Measurements from ENCODE around the gene SNCB. TPM values are rescaled to one million over a fixed set of nuclear protein-coding genes. Genes with fewer than 3 reads are reported as not detected.
A peak's percentile ranks its signal among the peaks of the same experiment; 100 is the strongest.

SNCB gene
- total and polyA plus RNA-seq, 2 of the 13 experiments (the other 11 are each of a cell fraction or from before 2014, with no cell fraction given), result not detected

DNA sequence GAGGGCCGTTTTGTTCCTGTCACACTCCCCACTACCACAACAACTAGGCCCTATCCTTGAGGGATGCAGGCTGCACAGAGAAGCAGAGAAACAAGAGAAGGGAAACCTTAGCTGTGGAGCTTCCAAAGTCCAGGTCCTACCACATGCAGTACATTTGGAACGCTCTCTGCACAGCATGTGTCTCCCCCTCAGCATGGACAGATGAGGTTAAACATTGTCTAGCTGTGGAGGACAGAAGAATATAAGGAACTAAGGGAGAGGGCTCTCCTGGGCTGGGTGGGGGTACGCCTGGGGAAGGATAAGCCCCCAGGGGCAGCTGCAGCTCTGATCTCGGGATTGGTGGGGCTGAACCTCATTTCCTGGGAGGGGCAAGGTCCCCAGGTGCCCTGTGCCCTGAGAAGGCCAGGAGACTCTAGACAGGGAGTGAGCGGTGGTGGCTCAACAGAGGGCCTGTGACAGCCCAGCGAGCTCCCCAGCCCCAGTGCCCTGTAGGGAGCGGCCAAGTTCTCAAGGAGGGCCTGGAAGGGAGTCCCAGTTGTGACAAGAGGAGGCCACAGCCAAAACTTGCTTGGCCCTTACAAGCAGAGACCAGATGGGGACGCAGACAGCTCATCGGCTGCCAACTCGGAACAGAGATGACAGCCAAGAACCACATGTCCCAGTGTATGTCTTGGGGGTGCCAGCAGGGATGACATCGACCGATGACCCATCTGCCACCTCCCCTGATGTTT lies 47.0 kb upstream of the SNCB start (continued):
- TF ChIP-seq, protein P1, sequence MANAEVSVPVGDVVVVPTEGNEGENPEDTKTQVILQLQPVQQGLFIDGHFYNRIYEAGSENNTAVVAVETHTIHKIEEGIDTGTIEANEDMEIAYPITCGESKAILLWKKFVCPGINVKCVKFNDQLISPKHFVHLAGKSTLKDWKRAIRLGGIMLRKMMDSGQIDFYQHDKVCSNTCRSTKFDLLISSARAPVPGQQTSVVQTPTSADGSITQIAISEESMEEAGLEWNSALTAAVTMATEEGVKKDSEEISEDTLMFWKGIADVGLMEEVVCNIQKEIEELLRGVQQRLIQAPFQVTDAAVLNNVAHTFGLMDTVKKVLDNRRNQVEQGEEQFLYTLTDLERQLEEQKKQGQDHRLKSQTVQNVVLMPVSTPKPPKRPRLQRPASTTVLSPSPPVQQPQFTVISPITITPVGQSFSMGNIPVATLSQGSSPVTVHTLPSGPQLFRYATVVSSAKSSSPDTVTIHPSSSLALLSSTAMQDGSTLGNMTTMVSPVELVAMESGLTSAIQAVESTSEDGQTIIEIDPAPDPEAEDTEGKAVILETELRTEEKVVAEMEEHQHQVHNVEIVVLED (CRISPR knock-in tag; IDR thresholded peaks at IDR 0.05; ENCODE audit: borderline replicate concordance), result no peak
- TF ChIP-seq ZSCAN25 (CRISPR knock-in tag; IDR thresholded peaks at IDR 0.05), result no peak
- no peak for TF ChIP-seq ONECUT2 (CRISPR knock-in tag; IDR thresholded peaks at IDR 0.05)
- peak; percentile 61 for TF ChIP-seq SAP130 (CRISPR knock-in tag; IDR thresholded peaks at IDR 0.05; ENCODE audit: low read depth)
- no peak for TF ChIP-seq ZMYM2 (CRISPR knock-in tag; IDR thresholded peaks at IDR 0.05)
- TF ChIP-seq, protein P2, sequence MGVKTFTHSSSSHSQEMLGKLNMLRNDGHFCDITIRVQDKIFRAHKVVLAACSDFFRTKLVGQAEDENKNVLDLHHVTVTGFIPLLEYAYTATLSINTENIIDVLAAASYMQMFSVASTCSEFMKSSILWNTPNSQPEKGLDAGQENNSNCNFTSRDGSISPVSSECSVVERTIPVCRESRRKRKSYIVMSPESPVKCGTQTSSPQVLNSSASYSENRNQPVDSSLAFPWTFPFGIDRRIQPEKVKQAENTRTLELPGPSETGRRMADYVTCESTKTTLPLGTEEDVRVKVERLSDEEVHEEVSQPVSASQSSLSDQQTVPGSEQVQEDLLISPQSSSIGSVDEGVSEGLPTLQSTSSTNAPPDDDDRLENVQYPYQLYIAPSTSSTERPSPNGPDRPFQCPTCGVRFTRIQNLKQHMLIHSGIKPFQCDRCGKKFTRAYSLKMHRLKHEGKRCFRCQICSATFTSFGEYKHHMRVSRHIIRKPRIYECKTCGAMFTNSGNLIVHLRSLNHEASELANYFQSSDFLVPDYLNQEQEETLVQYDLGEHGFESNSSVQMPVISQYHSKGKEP (CRISPR knock-in tag; IDR thresholded peaks at IDR 0.05), result no peak
- no peak for TF ChIP-seq KAT2B (IDR thresholded peaks at IDR 0.05; ENCODE audit: borderline replicate concordance, low read depth, low read length)
- TF ChIP-seq, protein P3, sequence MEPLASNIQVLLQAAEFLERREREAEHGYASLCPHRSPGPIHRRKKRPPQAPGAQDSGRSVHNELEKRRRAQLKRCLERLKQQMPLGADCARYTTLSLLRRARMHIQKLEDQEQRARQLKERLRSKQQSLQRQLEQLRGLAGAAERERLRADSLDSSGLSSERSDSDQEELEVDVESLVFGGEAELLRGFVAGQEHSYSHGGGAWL (CRISPR knock-in tag; IDR thresholded peaks at IDR 0.05), result no peak
- TF ChIP-seq ZNF235 (CRISPR knock-in tag; IDR thresholded peaks at IDR 0.05; ENCODE audit: borderline replicate concordance), result 0 out of 2 replicates have a peak, but pooled peaks have one; percentile 35
- TF ChIP-seq, protein P4, sequence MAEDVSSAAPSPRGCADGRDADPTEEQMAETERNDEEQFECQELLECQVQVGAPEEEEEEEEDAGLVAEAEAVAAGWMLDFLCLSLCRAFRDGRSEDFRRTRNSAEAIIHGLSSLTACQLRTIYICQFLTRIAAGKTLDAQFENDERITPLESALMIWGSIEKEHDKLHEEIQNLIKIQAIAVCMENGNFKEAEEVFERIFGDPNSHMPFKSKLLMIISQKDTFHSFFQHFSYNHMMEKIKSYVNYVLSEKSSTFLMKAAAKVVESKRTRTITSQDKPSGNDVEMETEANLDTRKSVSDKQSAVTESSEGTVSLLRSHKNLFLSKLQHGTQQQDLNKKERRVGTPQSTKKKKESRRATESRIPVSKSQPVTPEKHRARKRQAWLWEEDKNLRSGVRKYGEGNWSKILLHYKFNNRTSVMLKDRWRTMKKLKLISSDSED (CRISPR knock-in tag; IDR thresholded peaks at IDR 0.05), result no peak
- no peak for TF ChIP-seq SIX4 (CRISPR knock-in tag; IDR thresholded peaks at IDR 0.05)
- TF ChIP-seq ZNF75D (CRISPR knock-in tag; IDR thresholded peaks at IDR 0.05; ENCODE audit: borderline replicate concordance), result no peak
- no peak for TF ChIP-seq ZNF367 (CRISPR knock-in tag; IDR thresholded peaks at IDR 0.05; ENCODE audit: borderline replicate concordance)
- no peak for TF ChIP-seq NKX3-1 (CRISPR knock-in tag; IDR thresholded peaks at IDR 0.05)
- TF ChIP-seq RAD21 (CRISPR knock-in tag; IDR thresholded peaks at IDR 0.05), result no peak
- no peak for TF ChIP-seq ZNF775 (CRISPR knock-in tag; IDR thresholded peaks at IDR 0.05; ENCODE audit: borderline replicate concordance)
- no peak for TF ChIP-seq ZNF274 (CRISPR knock-in tag; IDR thresholded peaks at IDR 0.05)
- no peak for TF ChIP-seq ZNF510 (CRISPR knock-in tag; IDR thresholded peaks at IDR 0.05; ENCODE audit: low read depth)
- TF ChIP-seq NAIF1 (CRISPR knock-in tag; IDR thresholded peaks at IDR 0.05; ENCODE audit: borderline replicate concordance), result no peak
- no peak for TF ChIP-seq POLR2A (IDR thresholded peaks at IDR 0.05; ENCODE audit: insufficient read depth in 1 of 2, low read depth in 2 of 2, low read length in 2 of 2)
